ENCODE data around the gene ITCH.
"Not testable (repeated sequence)": the region's sequence is repeated elsewhere in the genome, so short reads cannot be mapped to it uniquely, and the experiment has no call there.

The ITCH gene

GRCh38 chr20:34510575-34510974 is 147.5 kb downstream of the ITCH start:
- DNase-seq (ENCODE audit: low read depth in 2 of 2), result no peak

GRCh38 chr20:34511891-34512265 is 148.8 kb downstream of the ITCH start:
- DNase-seq (ENCODE audit: low read depth in 2 of 2), result no peak

- no peak for DNase-seq (ENCODE audit: low read depth in 2 of 2)
Measured at GRCh38 chr20:34512266-34512954, 149.3 kb downstream of the ITCH start.

- DNase-seq (ENCODE audit: low read depth in 2 of 2), result no peak
Measured at GRCh38 chr20:34512955-34513419, 149.9 kb downstream of the ITCH start.

GRCh38 chr20:34514034-34514433 is 151.0 kb downstream of the ITCH start:
- DNase-seq (ENCODE audit: low read depth in 2 of 2), result not testable (repeated sequence)

- no peak for DNase-seq (ENCODE audit: low read depth in 2 of 2)
Measured at GRCh38 chr20:34514897-34515483, 151.9 kb downstream of the ITCH start.

DNA sequence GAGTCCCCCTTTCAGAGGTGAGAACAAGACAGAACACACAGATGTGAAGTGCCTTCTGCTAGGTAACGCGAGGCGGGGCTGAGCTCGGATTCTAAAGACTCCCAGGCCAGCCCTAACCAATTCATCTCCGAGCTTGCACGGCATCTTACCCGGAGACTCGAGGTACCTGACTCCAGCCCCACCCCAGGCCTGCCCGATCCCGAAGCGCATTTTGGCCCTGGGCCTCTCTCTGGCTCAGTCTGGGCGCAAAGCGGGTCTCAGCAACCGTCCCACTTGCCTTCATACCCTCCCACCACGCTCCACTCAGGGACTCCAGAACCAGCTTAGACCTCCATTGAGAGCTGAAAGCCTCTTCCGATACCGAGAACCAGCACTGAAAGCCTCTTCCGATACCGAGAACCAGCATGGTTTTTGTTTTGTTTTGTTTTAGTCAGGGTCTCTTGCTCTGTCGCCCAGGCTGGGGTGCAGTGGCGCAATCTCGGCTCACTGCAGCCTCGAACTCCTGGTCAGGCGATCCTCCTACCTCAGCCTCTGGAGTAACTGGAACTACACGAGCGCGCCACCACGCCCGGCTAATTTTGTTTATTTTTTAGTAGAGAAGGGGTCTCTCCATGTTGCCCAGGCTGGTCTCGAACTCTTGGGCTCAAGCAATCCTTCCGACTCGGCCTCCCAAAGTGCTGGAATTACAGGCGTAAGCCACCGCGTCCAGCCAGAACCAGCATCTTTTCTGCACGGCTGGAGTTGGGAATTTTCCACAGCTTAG is 152.6 kb downstream of the ITCH start:
- peak; percentile 27 to 55 for DNase-seq (ENCODE audit: low read depth in 2 of 2)

- DNase-seq (ENCODE audit: low read depth in 2 of 2), result peak; percentile 85 to 94
Measured at GRCh38 chr20:34516247-34517113, 153.4 kb downstream of the ITCH start, which contains the start of gene DYNLRB1. Gene DYNLRB1, plus strand, starts transcription at chr20:34516422. Its CDS starts 37 bp downstream, at chr20:34516459.

GRCh38 chr20:34517114-34517505 is 154.0 kb downstream of the ITCH start:
- DNase-seq (ENCODE audit: low read depth in 2 of 2), result no peak

DNA sequence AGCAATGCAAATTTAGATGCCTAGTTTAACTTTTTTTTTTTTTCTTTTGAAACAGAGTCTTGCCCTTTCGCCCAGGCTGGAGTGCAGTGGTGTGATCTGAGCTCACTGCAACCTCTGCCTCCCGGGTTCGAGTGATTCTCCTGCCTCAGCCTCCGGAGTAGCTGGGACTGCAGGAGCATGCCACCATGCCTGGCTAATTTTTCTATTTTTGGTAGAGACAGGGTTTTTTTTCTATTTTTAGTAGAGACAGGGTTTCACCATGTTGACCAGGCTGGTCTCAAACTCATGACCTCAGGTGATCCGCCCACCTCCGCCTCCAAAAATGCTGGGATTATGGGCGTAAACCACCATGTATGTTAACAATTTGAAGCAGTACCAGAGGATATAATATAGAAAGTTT is 155.8 kb downstream of the ITCH start:
- DNase-seq (ENCODE audit: low read depth in 2 of 2), result not testable (repeated sequence)

GRCh38 chr20:34519841-34520240 is 156.8 kb downstream of the ITCH start:
- not testable (repeated sequence) for DNase-seq (ENCODE audit: low read depth in 2 of 2)

- no peak for DNase-seq (ENCODE audit: low read depth in 2 of 2)
Measured at GRCh38 chr20:34522969-34523871, 160.1 kb downstream of the ITCH start.

DNA sequence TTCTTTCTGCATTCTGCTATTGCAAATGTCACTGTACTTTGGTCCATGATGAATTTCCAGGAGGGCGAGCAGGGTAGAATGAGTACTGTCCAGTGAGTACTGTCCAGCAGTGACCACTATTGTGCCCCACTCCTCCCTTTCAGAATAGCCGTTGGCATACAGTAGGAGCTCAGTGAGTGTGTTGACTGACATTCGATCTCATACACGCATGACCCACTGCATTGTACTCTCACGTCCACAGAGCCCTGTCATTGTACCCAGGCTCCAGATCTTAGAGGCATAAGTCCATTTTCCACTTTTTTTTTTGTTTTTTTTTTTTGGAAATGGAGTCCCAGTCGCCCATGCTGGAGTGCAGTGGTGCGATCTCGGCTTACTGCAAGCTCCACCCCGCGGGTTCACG is 161.4 kb downstream of the ITCH start:
- no peak for DNase-seq (ENCODE audit: low read depth in 2 of 2)

- DNase-seq (ENCODE audit: low read depth in 2 of 2), result no peak
Measured at GRCh38 chr20:34525342-34525708, 162.3 kb downstream of the ITCH start.

DNA sequence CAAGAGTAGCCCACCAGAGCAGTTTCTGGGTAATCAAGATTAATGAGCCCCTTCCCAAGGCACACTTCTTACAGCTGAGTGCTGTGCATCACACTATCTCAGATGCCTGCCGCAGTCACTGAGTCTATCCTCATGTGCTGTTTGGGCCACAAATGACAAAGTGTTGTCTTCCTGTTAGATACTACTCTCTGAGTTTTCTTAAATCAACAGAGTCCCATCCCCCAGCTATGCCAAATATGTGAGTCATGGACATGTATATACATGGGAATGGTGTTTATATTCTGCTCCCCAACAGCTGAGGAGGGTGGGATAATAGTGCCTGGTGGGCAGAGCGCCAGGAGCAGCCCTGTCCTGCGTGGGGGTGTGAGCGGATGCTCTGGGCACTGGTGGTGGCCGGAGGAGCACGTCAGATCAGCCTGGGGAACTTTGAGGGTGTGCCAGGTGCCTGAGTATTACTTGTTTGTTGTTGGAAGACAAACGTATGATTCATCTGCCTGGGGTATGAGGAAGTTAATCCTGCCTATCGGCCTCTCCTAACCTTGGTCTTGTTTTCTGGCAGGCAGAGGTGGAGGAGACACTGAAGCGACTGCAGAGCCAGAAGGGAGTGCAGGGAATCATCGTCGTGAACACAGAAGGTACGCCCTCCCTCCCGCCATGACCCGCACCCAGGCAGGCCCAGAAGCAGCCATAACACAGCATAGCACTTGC is 162.8 kb downstream of the ITCH start:
- no peak for DNase-seq (ENCODE audit: low read depth in 2 of 2)

GRCh38 chr20:34526466-34526865 is 163.4 kb downstream of the ITCH start:
- DNase-seq (ENCODE audit: low read depth in 2 of 2), result no peak

GRCh38 chr20:34527016-34527415 is 163.9 kb downstream of the ITCH start:
- no peak for DNase-seq (ENCODE audit: low read depth in 2 of 2)

- DNase-seq (ENCODE audit: low read depth in 2 of 2), result no peak
Measured at GRCh38 chr20:34528921-34529297, 165.8 kb downstream of the ITCH start.

GRCh38 chr20:34529742-34530141 is 166.7 kb downstream of the ITCH start:
- DNase-seq (ENCODE audit: low read depth in 2 of 2), result no peak

GRCh38 chr20:34530342-34530741 is 167.3 kb downstream of the ITCH start:
- no peak for DNase-seq (ENCODE audit: low read depth in 2 of 2)
